Smooth muscle cell (in vitro differentiated cells): ENCODE data around the gene LAGE3. TPM values are rescaled to one million over a fixed set of nuclear protein-coding genes. Genes with fewer than 3 reads are reported as not detected.

Source experiments
- DNase-seq: peaks from one replicate; lab custom pipeline; 2025; ENCODE audit not compliant: unreplicated experiment; lab: John Stamatoyannopoulos, UW
- H2AFZ ChIP-seq: fragments of 200-600 bp; sonication (generic); 2 replicates; pipeline ENCODE4 v1.6.0; 2016; ENCODE audit warnings: antibody characterized with exemption, low read depth, mild to moderate bottlenecking
- H3F3A ChIP-seq: fragments of 200-600 bp; sonication (generic); 2 replicates; pipeline ENCODE4 v1.6.0; 2017; ENCODE audit warnings: antibody characterized with exemption, low read depth
- H3K27ac ChIP-seq: fragments of 200-600 bp; sonication (generic); 2 replicates; pipeline ENCODE4 v1.5.1; 2016; ENCODE audit warnings: low read depth, mild to moderate bottlenecking
- H3K27me3 ChIP-seq: fragments of 200-600 bp; sonication (generic); 2 replicates; pipeline ENCODE4 v1.6.1; 2016; ENCODE audit warnings: low read depth, mild to moderate bottlenecking
- H3K36me3 ChIP-seq: fragments of 200-600 bp; sonication (generic); 2 replicates; pipeline ENCODE4 v1.5.1; 2016; ENCODE audit warnings: low read depth
- H3K4me1 ChIP-seq: fragments of 200-600 bp; sonication (generic); 2 replicates; pipeline ENCODE4 v1.5.1; 2016; ENCODE audit warnings: low read depth
- H3K4me2 ChIP-seq: fragments of 200-600 bp; sonication (generic); 2 replicates; pipeline ENCODE4 v1.6.0; 2016; ENCODE audit warnings: mild to moderate bottlenecking
- H3K4me3 ChIP-seq: fragments of 200-600 bp; sonication (generic); 2 replicates; pipeline ENCODE4 v1.5.1; 2016; ENCODE audit warnings: mild to moderate bottlenecking
- H3K79me2 ChIP-seq: fragments of 200-600 bp; sonication (generic); 2 replicates; pipeline ENCODE4 v1.6.0; 2016; ENCODE audit warnings: low read depth, mild to moderate bottlenecking
- H3K9ac ChIP-seq: fragments of 200-600 bp; sonication (generic); 2 replicates; pipeline ENCODE4 v1.6.0; 2016; ENCODE audit warnings: low read depth
- H3K9me3 ChIP-seq: fragments of 200-600 bp; sonication (generic); replicated peaks from 2 replicates; pipeline ENCODE4 v1.5.1; 2016; ENCODE audit warnings: low read depth
- H4K20me1 ChIP-seq: fragments of 200-600 bp; sonication (generic); 2 replicates; pipeline ENCODE4 v1.6.0; 2016; ENCODE audit warnings: low read depth
- WGBS: methylation state at CpG from one replicate; pipeline ENCODE4 v1.1.7; 2016; ENCODE audit warnings: low lambda C conversion rate; 5-methylcytosine and 5-hydroxymethylcytosine counted together
- polyA plus RNA-seq: library from polyadenylated mRNA; unstranded; fragments of >200 nt; fragmentation: Nextera tagmentation; extraction: Ambion mirVana; gene quantifications from 2 replicates; pipeline ENCODE4 v1.2.1, GENCODE V29; 2016
- total RNA-seq: library from RNA; depleted of rRNA; stranded (reverse); fragments of >200 nt; gene quantifications from 2 replicates; pipeline ENCODE4 v1.2.3, GENCODE V29; 2014
- TF ChIP-seq, protein P1 (sequence below): fragments of 200-600 bp; sonication (generic); IDR thresholded peaks from 2 replicates; pipeline ENCODE4 v1.5.1; 2017; ENCODE audit warnings: borderline replicate concordance, mild to moderate bottlenecking, antibody characterized with exemption; ENCODE audit not compliant: insufficient read depth, poor library complexity, severe bottlenecking

Gene LAGE3
- total and polyA plus RNA-seq, 2 experiments from 2014 or later: 39.7 to 52.7 TPM

DNA sequence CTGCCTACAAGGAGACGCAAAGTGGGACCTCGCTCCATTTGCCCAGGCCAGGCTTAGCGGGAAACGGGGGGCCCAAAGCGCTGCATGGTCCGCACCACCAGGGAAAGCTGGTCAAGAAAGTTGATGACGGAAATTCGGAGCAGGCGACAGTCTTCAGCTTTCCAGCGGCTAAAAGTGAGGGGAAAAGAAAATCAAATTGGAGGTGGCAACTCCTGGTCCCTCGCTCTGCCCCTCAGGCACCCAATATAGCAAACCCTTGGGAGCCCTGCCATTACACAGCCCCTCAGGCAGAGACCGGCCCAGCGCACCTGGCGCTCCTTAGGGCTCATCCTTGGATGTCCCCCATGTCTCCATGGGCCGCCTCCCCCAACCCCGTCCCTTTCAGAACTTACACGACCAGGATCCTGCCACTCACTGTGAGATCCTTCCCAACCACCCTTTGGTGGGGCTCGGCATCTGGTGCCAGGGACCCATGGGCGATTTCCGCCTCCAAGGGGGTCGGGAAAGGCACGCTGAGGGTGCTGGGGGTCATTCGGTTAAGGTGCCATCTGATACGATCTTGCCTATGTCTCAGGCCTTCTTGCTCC is 1.1 kb downstream of the LAGE3 start:
- Histone ChIP-seq H3K9ac (no peak overlapping the region), H3K36me3 (no peaks in the 10 kb centered on the region), H3K4me3 (peak overlapping the region; percentile 55), H3K9me3 (no peaks in the 10 kb centered on the region), H3F3A (no peaks in the 10 kb centered on the region), H2AFZ (no peak overlapping the region), H3K79me2 (no peaks in the 10 kb centered on the region), H3K4me2 (peak overlapping the region; percentile 84), H4K20me1 (no peaks in the 10 kb centered on the region), H3K27me3 (no peaks in the 10 kb centered on the region), H3K27ac (peak overlapping the region; percentile 49), H3K4me1 (no peaks in the 10 kb centered on the region)
- TF ChIP-seq, protein P1, sequence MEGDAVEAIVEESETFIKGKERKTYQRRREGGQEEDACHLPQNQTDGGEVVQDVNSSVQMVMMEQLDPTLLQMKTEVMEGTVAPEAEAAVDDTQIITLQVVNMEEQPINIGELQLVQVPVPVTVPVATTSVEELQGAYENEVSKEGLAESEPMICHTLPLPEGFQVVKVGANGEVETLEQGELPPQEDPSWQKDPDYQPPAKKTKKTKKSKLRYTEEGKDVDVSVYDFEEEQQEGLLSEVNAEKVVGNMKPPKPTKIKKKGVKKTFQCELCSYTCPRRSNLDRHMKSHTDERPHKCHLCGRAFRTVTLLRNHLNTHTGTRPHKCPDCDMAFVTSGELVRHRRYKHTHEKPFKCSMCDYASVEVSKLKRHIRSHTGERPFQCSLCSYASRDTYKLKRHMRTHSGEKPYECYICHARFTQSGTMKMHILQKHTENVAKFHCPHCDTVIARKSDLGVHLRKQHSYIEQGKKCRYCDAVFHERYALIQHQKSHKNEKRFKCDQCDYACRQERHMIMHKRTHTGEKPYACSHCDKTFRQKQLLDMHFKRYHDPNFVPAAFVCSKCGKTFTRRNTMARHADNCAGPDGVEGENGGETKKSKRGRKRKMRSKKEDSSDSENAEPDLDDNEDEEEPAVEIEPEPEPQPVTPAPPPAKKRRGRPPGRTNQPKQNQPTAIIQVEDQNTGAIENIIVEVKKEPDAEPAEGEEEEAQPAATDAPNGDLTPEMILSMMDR: no peak
- no peak for DNase-seq
- WGBS: 74% methylated on average over 24 of the region's 24 CpGs

DNA sequence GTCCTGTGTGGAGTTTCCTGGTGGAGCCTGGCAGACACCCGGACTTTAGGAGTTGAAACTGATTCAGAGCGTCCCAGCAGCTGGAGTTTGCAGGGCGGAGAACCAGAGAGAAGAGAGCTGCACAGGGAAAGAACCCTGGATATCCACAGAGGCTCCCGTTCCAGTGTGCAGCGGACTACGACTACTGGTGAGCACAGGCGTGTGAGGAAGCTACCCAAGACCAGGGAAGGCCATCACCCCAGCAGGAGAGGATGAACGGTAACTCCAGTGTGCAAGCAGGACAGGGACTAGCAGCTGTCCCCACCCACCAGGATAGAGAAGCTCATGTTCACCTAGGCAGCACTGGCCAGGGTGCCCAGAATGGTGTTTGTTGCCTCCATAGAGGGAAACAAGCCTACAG is 2.3 kb downstream of the LAGE3 start:
- no peak overlapping the region for H3K27ac ChIP-seq
- TF ChIP-seq, protein P1: no peak
- no peaks in the 10 kb centered on the region for H3K36me3 ChIP-seq
- no peaks in the 10 kb centered on the region for H3K79me2 ChIP-seq
- no peaks in the 10 kb centered on the region for H3K4me1 ChIP-seq
- no peaks in the 10 kb centered on the region for H3K9me3 ChIP-seq
- no peak for DNase-seq
- H3F3A ChIP-seq: no peaks in the 10 kb centered on the region
- no peak overlapping the region for H3K4me2 ChIP-seq
- H3K27me3 ChIP-seq: no peaks in the 10 kb centered on the region
- 83% methylated on average over 8 of the region's 8 CpGs for WGBS
- H3K4me3 ChIP-seq: no peak overlapping the region
- no peak overlapping the region for H2AFZ ChIP-seq
- no peak overlapping the region for H3K9ac ChIP-seq
- no peaks in the 10 kb centered on the region for H4K20me1 ChIP-seq

DNA sequence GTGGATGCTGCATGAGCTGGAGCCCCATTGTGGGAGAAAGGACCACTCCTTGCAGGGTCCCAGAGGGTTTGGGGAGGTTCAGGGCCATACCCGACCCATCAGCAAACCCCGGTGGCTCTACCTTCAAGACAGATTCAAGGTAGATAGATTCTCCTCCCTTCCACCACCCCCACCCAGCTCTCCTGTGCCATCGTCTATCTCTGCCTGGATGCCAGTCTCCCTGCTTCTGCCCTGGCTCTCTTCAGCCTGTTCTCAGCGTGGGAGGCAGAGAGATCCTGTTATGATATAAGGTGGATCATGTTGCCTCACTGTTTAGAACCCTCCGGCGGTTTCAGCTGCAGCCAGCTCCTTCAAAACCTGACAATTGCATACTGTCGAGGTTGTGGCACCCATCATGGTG is 5.4 kb downstream of the LAGE3 start:
- Histone ChIP-seq H3F3A (no peaks in the 10 kb centered on the region), H3K4me3 (no peak overlapping the region), H3K27me3 (no peaks in the 10 kb centered on the region), H3K9ac (no peak overlapping the region), H3K4me2 (no peak overlapping the region), H3K27ac (no peak overlapping the region), H3K36me3 (no peaks in the 10 kb centered on the region), H3K79me2 (no peaks in the 10 kb centered on the region), H3K9me3 (no peaks in the 10 kb centered on the region), H4K20me1 (peaks cover 17% of the 10 kb centered on the region), H3K4me1 (no peaks in the 10 kb centered on the region), H2AFZ (no peak overlapping the region)
- TF ChIP-seq, protein P1: no peak
- 80% methylated on average over 7 of the region's 7 CpGs for WGBS
- no peak for DNase-seq
